Caco-2 (cell line): ENCODE results near the gene CAMKK2. TPM values are rescaled to one million over a fixed set of nuclear protein-coding genes. Genes with fewer than 3 reads are reported as not detected.

Experiments
- BruUV-seq: library from RNA; stranded (reverse); fragments of 400-500 nt; replicated peaks from 2 replicates; lab custom pipeline; 2021; lab: Mats Ljungman, UMichigan
- CTCF ChIA-PET: fragments of 300-600 bp; sonication (Branson Sonifier 250); formaldehyde crosslinking; loops from one replicate; lab custom pipeline; 2022; ENCODE audit warnings: antibody characterized with exemption; lab: Charles Lee
- POLR2A ChIA-PET: fragments of 300-600 bp; sonication (Branson Sonifier 250); formaldehyde crosslinking; loops from one replicate; lab custom pipeline; 2022; ENCODE audit warnings: antibody characterized with exemption; lab: Charles Lee
- DNase-seq, 2 experiments: peaks; one replicate each; pipeline versions ENCODE4 v3.0.0 to v3.0.0-alpha.2; 2020 to 2022
- H3K27me3 ChIP-seq: replicated peaks from 2 replicates; pipeline ENCODE4 v1.6.0; 2011; ENCODE audit warnings: low read length; ENCODE audit not compliant: control insufficient read depth, insufficient read depth
- H3K36me3 ChIP-seq: 2 replicates; pipeline ENCODE4 v1.5.1; 2011; ENCODE audit warnings: low read length; ENCODE audit not compliant: control insufficient read depth, insufficient read depth
- H3K4me1 ChIP-seq: fragments of 250-450 bp; sonication (Bioruptor Pico); 2 replicates; pipeline ENCODE4 v1.5.1; 2020; ENCODE audit warnings: mild to moderate bottlenecking
- H3K4me3 ChIP-seq: 2 replicates; pipeline ENCODE4 v1.5.1; 2011; ENCODE audit warnings: low read depth, mild to moderate bottlenecking, control low read depth, low read length
- H3K9me3 ChIP-seq: fragments of 250-450 bp; sonication (Bioruptor Pico); 2 replicates; pipeline ENCODE4 v1.5.1; 2020; ENCODE audit warnings: mild to moderate bottlenecking, moderate library complexity
- H3K27ac Mint-ChIP-seq: one replicate; pipeline ENCODE4 v1.8.0; 2022; ENCODE audit warnings: mixed read lengths; ENCODE audit not compliant: unreplicated experiment
- H3K27me3 Mint-ChIP-seq: one replicate; pipeline ENCODE4 v1.8.0; 2022; ENCODE audit warnings: mixed read lengths; ENCODE audit not compliant: insufficient read depth, unreplicated experiment
- H3K36me3 Mint-ChIP-seq: one replicate; pipeline ENCODE4 v1.8.0; 2022; ENCODE audit warnings: mild to moderate bottlenecking, mixed read lengths; ENCODE audit not compliant: insufficient read depth, unreplicated experiment
- H3K4me1 Mint-ChIP-seq: one replicate; pipeline ENCODE4 v1.8.0; 2022; ENCODE audit warnings: low read depth, mixed read lengths; ENCODE audit not compliant: unreplicated experiment
- H3K4me3 Mint-ChIP-seq: one replicate; pipeline ENCODE4 v1.8.0; 2022; ENCODE audit warnings: mild to moderate bottlenecking, moderate library complexity, mixed read lengths; ENCODE audit not compliant: unreplicated experiment
- H3K9me3 Mint-ChIP-seq: one replicate; pipeline ENCODE4 v1.8.0; 2022; ENCODE audit warnings: mixed read lengths; ENCODE audit not compliant: unreplicated experiment
- CTCF ChIP-seq, 2 experiments: fragments of 200-600 bp in 1 of 2; IDR thresholded peaks; 1 replicate in 1 of 2; 2 replicates in 1 of 2; pipeline versions ENCODE4 v1.5.1 to v1.8.0; 2011 to 2022; ENCODE audit warnings: antibody characterized with exemption in 1 of 2, control low read depth in 1 of 2, inconsistent platforms in 1 of 2, low read depth in 1 of 2, low read length in 1 of 2, mild to moderate bottlenecking in 1 of 2, moderate library complexity in 1 of 2; ENCODE audit not compliant: insufficient read depth in 1 of 2, severe bottlenecking in 1 of 2, unreplicated experiment in 1 of 2
- intact Hi-C: fragments of 100-400 bp; cut with micrococcal nuclease; formaldehyde crosslinking; loops from one replicate; pipeline ENCODE4 v1.10.0; 2022; ENCODE audit not compliant: unreplicated experiment
- total RNA-seq: library from RNA; stranded (reverse); gene quantifications from 2 replicates; pipeline ENCODE4 v1.2.3, GENCODE V29; 2022

The CAMKK2 gene
- total RNA-seq, 1 experiment from 2014 or later: 31.0 TPM

GRCh38 chr12:121214855-121215745 is 81.4 kb downstream of the CAMKK2 start:
- H3K4me1 ChIP-seq: peaks cover 34% of the 10 kb centered on the region
- no peaks in the 10 kb centered on the region for H3K9me3 ChIP-seq
- no peaks in the 10 kb centered on the region for H3K27me3 Mint-ChIP-seq
- intact Hi-C loops: loop anchor here (2.0 kb wide), 1 partner anchor 48 kb away; no protein-coding TSS in a partner anchor
- peak; percentile 49 to 54 for DNase-seq
- peaks cover 1% of the 10 kb centered on the region; the same call in 1 of the 2 replicates for H3K36me3 ChIP-seq
- ChIA-PET POLR2A (interaction anchor here (0.7 kb wide), 1 partner anchor 404 kb away, joined by 10 read pairs; no protein-coding TSS in a partner anchor), CTCF (no interaction called here)
- H3K36me3 Mint-ChIP-seq: peaks cover 32% of the 10 kb centered on the region
- peaks cover 15% of the 10 kb centered on the region for H3K4me1 Mint-ChIP-seq
- BruUV-seq: no TSS peak
- peak overlapping the region; percentile 53 for H3K27ac Mint-ChIP-seq
- no peak for TF ChIP-seq CTCF (IDR thresholded peaks at IDR 0.05; ENCODE audit: insufficient read depth in 1 of 2, low read depth in 1 of 2, low read length in 1 of 2, severe bottlenecking in 1 of 2, unreplicated experiment in 1 of 2)
- no peak overlapping the region for H3K4me3 Mint-ChIP-seq
- H3K27me3 ChIP-seq: no peaks in the 10 kb centered on the region
- H3K4me3 ChIP-seq: no peak overlapping the region
- no peaks in the 10 kb centered on the region for H3K9me3 Mint-ChIP-seq

- H3K9me3 ChIP-seq: no peaks in the 10 kb centered on the region
- H3K36me3 ChIP-seq: peaks cover 1% of the 10 kb centered on the region; the same call in 1 of the 2 replicates
- BruUV-seq: no TSS peak
- ChIA-PET CTCF (no interaction called here), POLR2A (no interaction called here)
- H3K4me3 ChIP-seq: no peak overlapping the region
- peak overlapping the region; percentile 53 for H3K27ac Mint-ChIP-seq
- intact Hi-C loops: loop anchor here (2.0 kb wide), 1 partner anchor 47 kb away; no protein-coding TSS in a partner anchor
- H3K4me1 Mint-ChIP-seq: peaks cover 15% of the 10 kb centered on the region
- H3K4me1 ChIP-seq: peaks cover 35% of the 10 kb centered on the region
- TF ChIP-seq CTCF (IDR thresholded peaks at IDR 0.05; ENCODE audit: insufficient read depth in 1 of 2, low read depth in 1 of 2, low read length in 1 of 2, severe bottlenecking in 1 of 2, unreplicated experiment in 1 of 2): no peak
- H3K27me3 Mint-ChIP-seq: no peaks in the 10 kb centered on the region
- no peaks in the 10 kb centered on the region for H3K9me3 Mint-ChIP-seq
- H3K36me3 Mint-ChIP-seq: peaks cover 32% of the 10 kb centered on the region
- DNase-seq: no peak
- no peak overlapping the region for H3K4me3 Mint-ChIP-seq
- no peaks in the 10 kb centered on the region for H3K27me3 ChIP-seq
Observed at GRCh38 chr12:121214166-121214777, 82.2 kb downstream of the CAMKK2 start.

- no peak for DNase-seq
- Histone ChIP-seq H3K27me3 (no peaks in the 10 kb centered on the region), H3K4me3 (no peak overlapping the region), H3K36me3 (peaks cover 1% of the 10 kb centered on the region; the same call in 1 of the 2 replicates), H3K9me3 (no peaks in the 10 kb centered on the region), H3K4me1 (peaks cover 35% of the 10 kb centered on the region)
- no peak overlapping the region for H3K4me3 Mint-ChIP-seq
- peaks cover 15% of the 10 kb centered on the region for H3K4me1 Mint-ChIP-seq
- BruUV-seq: no TSS peak
- no peaks in the 10 kb centered on the region for H3K27me3 Mint-ChIP-seq
- intact Hi-C loops: no loop called here
- ChIA-PET POLR2A (no interaction called here), CTCF (no interaction called here)
- TF ChIP-seq CTCF (IDR thresholded peaks at IDR 0.05; ENCODE audit: insufficient read depth in 1 of 2, low read depth in 1 of 2, low read length in 1 of 2, severe bottlenecking in 1 of 2, unreplicated experiment in 1 of 2): no peak
- H3K36me3 Mint-ChIP-seq: peaks cover 30% of the 10 kb centered on the region
- H3K9me3 Mint-ChIP-seq: no peaks in the 10 kb centered on the region
- H3K27ac Mint-ChIP-seq: no peak overlapping the region
Observed at GRCh38 chr12:121212875-121213274, 83.6 kb downstream of the CAMKK2 start.
